IPS DF 6.9 (cell line): ENCODE results near the gene RTP3.

Source experiments
- DNase-seq: peaks from one replicate; pipeline ENCODE4 v3.0.0-alpha.2; 2013; ENCODE audit warnings: low read depth, low spot score
- H3K27ac ChIP-seq: one replicate; pipeline ENCODE4 v1.5.1; 2013; ENCODE audit warnings: low read length, control low read depth
- H3K27me3 ChIP-seq: 2 replicates; pipeline ENCODE4 v1.6.1; 2013; ENCODE audit warnings: mild to moderate bottlenecking, low read length; ENCODE audit not compliant: control insufficient read depth, insufficient read depth
- H3K36me3 ChIP-seq: 2 replicates; pipeline ENCODE4 v1.6.1; 2013; ENCODE audit warnings: low read length; ENCODE audit not compliant: control insufficient read depth, insufficient read depth
- H3K4me1 ChIP-seq: 2 replicates; pipeline ENCODE4 v1.6.1; 2013; ENCODE audit warnings: low read length; ENCODE audit not compliant: control insufficient read depth, insufficient read depth
- H3K4me3 ChIP-seq: 2 replicates; pipeline ENCODE4 v1.5.1; 2013; ENCODE audit warnings: mild to moderate bottlenecking, low read length
- H3K9me3 ChIP-seq: 2 replicates; pipeline ENCODE4 v1.6.1; 2013; ENCODE audit warnings: low read length, inconsistent platforms; ENCODE audit not compliant: control insufficient read depth, insufficient read depth
- WGBS: extraction: QIAGEN DNeasy Blood & Tissue Kit; methylation state at CpG from one replicate; pipeline ENCODE4 v1.1.7; 2013; ENCODE audit warnings: mixed read lengths, missing lambda C conversion rate; ENCODE audit not compliant: insufficient read length, insufficient coverage; 5-methylcytosine and 5-hydroxymethylcytosine counted together

RTP3 gene

DNA sequence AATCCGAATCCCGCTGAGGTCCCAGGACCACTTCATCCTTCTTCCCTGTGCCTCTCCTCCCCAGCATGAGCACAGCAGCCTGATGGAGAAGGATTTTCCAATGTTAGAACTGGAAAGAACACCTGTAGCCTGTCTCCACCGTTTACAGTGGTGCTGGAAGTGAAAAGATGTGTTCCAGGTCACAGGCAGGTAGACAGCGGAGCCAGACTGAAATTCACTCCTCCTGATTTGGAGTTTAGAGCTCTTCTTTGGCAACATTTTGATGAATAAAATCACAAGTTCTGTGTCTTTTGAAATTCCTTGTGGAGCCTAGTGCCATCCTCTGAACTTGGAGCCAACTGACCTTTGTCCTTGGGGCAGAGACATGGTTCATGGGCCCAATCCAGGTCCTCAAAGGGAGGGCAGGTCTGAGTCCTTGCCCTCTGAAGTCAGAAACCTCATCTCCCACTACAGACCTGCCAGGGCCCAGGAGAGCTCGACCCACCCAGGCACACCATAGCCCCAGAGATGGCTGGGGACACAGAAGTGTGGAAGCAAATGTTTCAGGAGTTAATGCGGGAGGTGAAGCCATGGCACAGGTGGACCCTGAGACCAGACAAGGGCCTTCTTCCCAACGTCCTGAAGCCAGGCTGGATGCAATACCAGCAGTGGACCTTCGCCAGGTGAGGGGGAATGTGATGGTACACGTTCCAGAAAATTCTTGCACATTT lies at the start of gene RTP3:
Gene RTP3, plus strand, starts transcription at position 421 of the 710 bp plus-strand sequence. Its CDS starts 87 bp downstream, at position 508.
- Histone ChIP-seq H3K9me3 (no peaks in the 10 kb centered on the region), H3K27ac (no peak within 1 kb of the TSS), H3K4me3 (no peak within 1 kb of the TSS), H3K27me3 (no peaks in the 10 kb centered on the region), H3K36me3 (no peaks in the 10 kb centered on the region), H3K4me1 (no peaks in the 10 kb centered on the region)
- DNase-seq = no peak
- no CpG with 5 or more reads among the region's 9 CpGs for WGBS

DNA sequence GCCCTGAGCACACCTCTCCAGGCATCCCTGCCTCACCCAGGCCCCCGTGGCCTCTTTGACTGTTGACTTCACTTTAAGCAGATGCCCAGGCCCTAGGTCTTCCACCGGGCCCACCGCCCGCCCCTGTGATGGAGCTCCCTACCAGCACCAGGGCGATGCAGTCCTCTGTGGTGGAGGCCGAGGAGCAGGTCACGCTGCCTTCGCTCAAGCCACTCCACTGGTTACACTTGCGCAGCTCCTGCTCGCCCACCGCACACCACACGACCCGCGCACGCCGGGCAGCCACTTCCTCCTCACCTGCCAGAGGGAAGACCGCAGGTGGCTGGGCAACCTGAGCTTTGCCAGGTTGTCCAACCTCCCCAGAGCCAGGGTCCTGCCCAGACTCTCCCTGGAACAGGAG lies 49.1 kb upstream of the RTP3 start:
- DNase-seq = no peak
- Histone ChIP-seq H3K27ac (no peak overlapping the region), H3K4me1 (no peaks in the 10 kb centered on the region), H3K4me3 (no peak overlapping the region), H3K36me3 (no peaks in the 10 kb centered on the region), H3K9me3 (no peaks in the 10 kb centered on the region), H3K27me3 (no peaks in the 10 kb centered on the region)
- no CpG with 5 or more reads among the region's 17 CpGs for WGBS

DNA sequence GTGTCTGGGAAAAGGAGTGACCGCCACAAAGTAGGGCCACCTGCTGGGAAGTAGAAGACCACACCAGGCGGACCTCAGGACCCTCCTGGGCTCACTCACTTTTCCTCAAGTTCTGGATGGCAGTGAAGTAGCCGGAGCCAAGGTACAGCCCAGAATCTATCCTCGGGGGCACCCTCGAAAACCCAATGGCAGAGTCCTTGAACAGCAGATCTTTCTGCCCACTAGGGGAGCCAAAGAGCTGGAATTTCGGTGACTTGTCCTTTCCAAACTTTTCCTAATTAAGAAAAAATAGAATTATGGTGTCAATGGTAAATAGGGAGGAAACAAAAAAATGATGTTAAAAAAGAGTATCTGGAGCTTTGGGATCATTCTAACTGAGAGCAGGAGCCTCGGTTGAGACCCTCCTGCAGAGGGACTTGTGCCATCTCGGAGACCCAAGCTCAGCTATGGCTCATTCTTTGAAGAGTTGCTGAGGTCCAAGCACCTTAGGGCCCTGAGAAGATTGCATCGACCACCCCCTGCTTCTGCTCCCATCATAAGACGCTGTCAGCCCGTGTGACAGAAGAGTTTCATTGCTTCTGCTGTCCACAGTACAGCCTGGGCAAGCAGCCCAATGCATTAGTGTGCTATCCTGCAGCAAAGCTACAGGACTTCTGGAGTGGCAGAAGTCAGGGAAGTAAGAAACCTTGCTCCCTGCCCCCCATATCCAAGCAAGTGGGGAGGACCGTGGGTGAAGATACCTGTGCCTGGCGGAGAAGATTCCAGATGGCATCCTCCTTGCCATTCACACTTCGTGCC lies 47.8 kb upstream of the RTP3 start:
- H3K4me1 ChIP-seq = no peaks in the 10 kb centered on the region
- DNase-seq = no peak
- H3K27me3 ChIP-seq = no peaks in the 10 kb centered on the region
- WGBS = no CpG with 5 or more reads among the region's 14 CpGs
- H3K27ac ChIP-seq = no peak overlapping the region
- no peaks in the 10 kb centered on the region for H3K36me3 ChIP-seq
- H3K4me3 ChIP-seq = no peak overlapping the region
- no peaks in the 10 kb centered on the region for H3K9me3 ChIP-seq

DNA sequence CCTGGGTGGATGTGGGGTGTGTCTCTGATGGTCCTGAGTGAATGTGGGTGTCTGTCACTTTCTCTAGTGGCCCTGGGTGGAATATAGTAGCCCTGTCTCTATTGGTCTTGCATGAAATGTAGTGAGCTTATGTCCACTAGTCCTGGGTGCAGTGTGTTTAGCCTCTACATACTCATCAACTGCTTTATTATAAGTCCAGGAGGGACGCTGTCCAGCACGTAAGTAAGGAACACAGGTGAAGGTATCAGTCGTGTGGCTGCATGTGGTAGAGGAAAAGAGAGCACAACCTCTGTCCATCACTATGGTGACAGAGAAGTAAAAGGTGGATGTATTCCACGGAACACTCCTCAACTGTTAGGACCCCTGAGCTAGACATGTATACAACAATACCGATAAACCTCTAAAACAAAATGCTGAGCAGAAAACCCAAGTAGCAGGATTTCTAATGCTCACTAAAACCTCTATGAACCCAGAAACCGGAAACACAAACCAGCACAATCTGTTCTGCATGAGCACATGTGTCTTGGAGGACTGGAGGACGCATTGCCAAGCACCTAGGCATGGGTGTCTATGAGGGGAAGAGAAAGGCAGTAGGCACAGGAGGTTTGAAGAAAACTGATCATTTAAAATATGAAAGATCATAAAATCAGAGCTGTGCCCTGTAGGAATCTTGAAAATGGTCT lies 44.1 kb upstream of the RTP3 start:
- Histone ChIP-seq H3K36me3 (no peaks in the 10 kb centered on the region), H3K9me3 (no peaks in the 10 kb centered on the region), H3K27me3 (no peaks in the 10 kb centered on the region), H3K4me1 (no peaks in the 10 kb centered on the region), H3K4me3 (no peak overlapping the region), H3K27ac (no peak overlapping the region)
- DNase-seq = no peak
- no CpG with 5 or more reads among the region's 7 CpGs for WGBS

DNA sequence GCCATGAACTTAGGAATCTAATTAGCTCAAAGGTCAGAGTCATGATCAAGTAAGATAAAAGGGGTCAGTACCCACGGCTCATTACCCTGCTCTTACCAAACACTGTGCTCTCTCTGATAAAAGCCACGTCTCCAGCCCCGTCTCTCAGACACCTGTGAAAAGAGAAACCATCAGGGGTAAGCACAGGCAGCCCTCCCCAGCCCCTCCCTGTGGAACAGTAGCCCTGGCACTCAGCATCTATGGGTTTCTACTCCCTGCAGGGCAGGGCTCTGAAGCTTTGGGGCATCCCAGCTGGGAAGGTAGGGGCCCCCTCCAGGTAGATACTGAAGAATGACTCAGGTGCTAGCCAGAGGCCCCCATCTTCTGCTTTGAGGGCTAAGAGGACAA lies 43.6 kb upstream of the RTP3 start:
- Histone ChIP-seq H3K4me3 (no peak overlapping the region), H3K9me3 (no peaks in the 10 kb centered on the region), H3K36me3 (no peaks in the 10 kb centered on the region), H3K4me1 (no peaks in the 10 kb centered on the region), H3K27me3 (no peaks in the 10 kb centered on the region), H3K27ac (no peak overlapping the region)
- no CpG with 5 or more reads among the region's 3 CpGs for WGBS
- DNase-seq = no peak

DNA sequence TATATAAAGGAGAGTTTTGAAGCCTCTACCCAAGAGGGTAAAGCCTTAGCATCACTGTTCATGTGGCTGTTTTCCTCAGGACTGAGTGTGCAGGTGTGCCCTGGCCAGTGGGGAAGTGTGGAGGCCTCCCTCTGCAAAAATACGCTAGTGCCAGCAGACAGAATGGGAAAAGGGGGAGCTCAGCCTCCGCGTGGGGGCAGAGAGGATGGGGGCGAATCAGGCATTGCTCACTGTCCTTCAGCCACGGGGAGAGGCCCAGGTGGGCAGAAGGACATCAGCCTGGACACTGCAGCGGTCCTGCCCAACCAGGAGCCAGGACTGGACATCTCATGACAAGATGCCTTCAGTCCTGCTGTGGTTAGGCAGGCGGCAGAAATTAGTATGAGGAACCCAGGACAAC lies 43.2 kb upstream of the RTP3 start:
- Histone ChIP-seq H3K27me3 (no peaks in the 10 kb centered on the region), H3K27ac (no peak overlapping the region), H3K9me3 (no peaks in the 10 kb centered on the region), H3K4me3 (no peak overlapping the region), H3K36me3 (no peaks in the 10 kb centered on the region), H3K4me1 (no peaks in the 10 kb centered on the region)
- DNase-seq = no peak
- WGBS = no CpG with 5 or more reads among the region's 7 CpGs

DNA sequence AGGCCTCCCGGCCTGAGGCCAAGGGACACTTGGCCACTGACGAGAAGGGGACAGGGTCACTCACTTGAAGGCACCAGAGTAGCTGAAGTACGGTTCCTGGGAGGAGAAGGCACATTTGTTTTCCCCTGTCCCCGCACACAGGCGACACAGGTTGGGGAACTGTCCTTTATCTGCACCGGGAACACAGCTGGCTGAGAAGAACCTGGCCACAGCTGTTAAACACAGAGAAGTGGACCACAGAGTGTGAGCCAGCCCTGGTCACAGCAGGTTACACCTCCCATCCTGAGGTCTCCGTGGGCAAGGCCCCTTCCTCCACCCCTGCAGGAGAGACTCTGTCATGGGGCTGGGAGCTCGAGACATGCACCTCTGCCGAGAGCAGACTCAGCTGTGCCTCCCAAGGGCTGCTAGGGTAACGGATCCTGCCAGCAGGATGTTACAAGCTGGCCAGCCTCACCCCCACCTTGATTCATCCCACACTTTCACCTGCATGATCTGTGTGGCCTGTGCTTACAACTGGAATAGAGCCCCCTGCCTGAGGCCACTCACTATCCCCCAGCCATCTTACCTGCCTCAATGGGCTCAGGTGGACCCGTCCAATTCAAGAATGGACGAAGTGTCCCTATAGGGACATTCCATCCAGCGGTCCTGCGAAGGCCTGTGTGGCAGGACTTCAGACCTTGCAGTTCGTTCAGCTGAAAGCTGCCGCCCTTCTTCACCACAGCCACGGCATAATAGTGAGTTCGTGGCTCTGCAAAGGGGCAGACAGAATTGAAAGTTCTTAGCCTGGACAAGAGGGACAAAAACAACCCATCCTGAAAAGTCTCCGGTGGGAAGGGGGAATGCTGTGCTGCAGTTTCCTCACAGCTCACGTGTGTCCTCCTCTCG lies 42.3 kb upstream of the RTP3 start:
- Histone ChIP-seq H3K9me3 (no peaks in the 10 kb centered on the region), H3K36me3 (no peaks in the 10 kb centered on the region), H3K4me1 (no peaks in the 10 kb centered on the region), H3K4me3 (no peak overlapping the region), H3K27ac (no peak overlapping the region), H3K27me3 (no peaks in the 10 kb centered on the region)
- no CpG with 5 or more reads among the region's 21 CpGs for WGBS
- no peak for DNase-seq

DNA sequence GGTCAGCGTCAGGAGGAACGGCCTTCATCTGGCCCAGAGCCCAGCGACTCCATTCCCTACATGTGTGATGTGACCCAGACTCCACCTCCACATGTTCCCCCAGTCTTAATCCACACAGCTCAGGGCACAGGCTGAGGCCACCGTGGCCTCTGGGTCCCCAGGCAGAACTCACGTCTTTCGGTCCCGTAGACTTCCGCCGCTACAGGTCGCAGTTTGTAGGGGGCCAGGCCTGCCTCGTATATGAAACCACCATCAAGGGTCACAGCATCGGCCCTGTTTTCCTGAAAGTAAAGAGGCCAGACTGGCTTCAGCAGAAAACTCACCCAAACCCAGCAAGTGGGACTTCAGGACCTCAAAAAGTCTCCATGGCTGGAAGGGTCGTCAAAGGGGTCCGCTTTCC lies 41.7 kb upstream of the RTP3 start:
- no peaks in the 10 kb centered on the region for H3K4me1 ChIP-seq
- H3K9me3 ChIP-seq = no peaks in the 10 kb centered on the region
- H3K36me3 ChIP-seq = no peaks in the 10 kb centered on the region
- H3K27ac ChIP-seq = no peak overlapping the region
- H3K27me3 ChIP-seq = no peaks in the 10 kb centered on the region
- no peak overlapping the region for H3K4me3 ChIP-seq
- DNase-seq = no peak
- WGBS = no CpG with 5 or more reads among the region's 14 CpGs

DNA sequence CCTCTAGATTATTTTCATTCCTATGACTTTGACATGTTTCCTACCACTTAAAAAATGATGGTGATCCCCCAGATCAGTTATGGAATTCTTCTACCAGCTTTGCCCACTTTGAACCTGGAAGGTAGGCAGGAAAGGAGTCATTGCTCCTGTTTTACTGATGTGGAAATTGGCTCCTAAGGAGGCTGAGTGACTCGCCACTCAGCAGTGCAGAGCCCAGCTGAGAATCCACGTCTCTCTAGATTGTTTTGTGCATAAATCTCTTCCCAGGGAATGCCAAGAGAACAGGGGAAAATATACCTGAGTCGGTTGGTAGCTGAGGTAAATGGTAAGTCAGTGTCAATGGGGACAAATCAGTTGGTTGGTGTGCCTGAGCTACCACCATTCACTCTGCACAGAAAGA lies 37.7 kb upstream of the RTP3 start:
- DNase-seq = no peak
- H3K4me1 ChIP-seq = no peaks in the 10 kb centered on the region
- WGBS = no CpG with 5 or more reads among the region's 3 CpGs
- no peaks in the 10 kb centered on the region for H3K36me3 ChIP-seq
- H3K27me3 ChIP-seq = no peaks in the 10 kb centered on the region
- no peak overlapping the region for H3K27ac ChIP-seq
- H3K4me3 ChIP-seq = no peak overlapping the region
- H3K9me3 ChIP-seq = no peaks in the 10 kb centered on the region

DNA sequence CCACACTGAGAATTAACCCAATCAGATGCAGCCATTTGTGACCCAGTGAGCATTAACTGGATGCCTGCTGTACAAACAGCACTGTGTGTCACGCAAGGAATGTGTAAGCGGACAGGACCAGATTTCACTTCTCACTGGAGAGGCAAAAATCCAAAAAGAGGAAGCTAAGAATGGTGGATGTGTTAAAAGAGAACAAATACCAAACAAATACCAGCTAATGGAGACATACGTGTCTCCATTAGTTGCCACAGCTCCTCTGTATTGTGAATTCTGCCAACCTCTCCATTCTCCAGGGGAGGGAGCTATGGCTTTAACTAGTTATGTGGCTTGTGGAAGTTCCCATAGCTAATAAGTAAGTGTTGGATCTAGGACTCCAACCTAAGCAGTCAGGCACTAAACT lies 35.7 kb upstream of the RTP3 start:
- no peaks in the 10 kb centered on the region for H3K36me3 ChIP-seq
- no peak overlapping the region for H3K4me3 ChIP-seq
- no peaks in the 10 kb centered on the region for H3K9me3 ChIP-seq
- no peak overlapping the region for H3K27ac ChIP-seq
- no peak for DNase-seq
- no peaks in the 10 kb centered on the region for H3K27me3 ChIP-seq
- H3K4me1 ChIP-seq = no peaks in the 10 kb centered on the region
- no CpG with 5 or more reads among the region's 3 CpGs for WGBS
